HG03108 (cell line): ENCODE results near the gene INAFM2.

ENCODE experiments used
- ATAC-seq: cut with Tn5 transposase; IDR thresholded peaks from one replicate; pipeline ENCODE4 v1.9.1; 2021; ENCODE audit warnings: moderate library complexity; ENCODE audit not compliant: unreplicated experiment

The INAFM2 gene

GRCh38 chr15:40342416-40343320 is 19.2 kb downstream of the INAFM2 start:
- no peak for ATAC-seq

GRCh38 chr15:40343512-40343911 is 20.0 kb downstream of the INAFM2 start:
- ATAC-seq = no peak

GRCh38 chr15:40344217-40344616 is 20.7 kb downstream of the INAFM2 start:
- ATAC-seq = no peak

GRCh38 chr15:40344631-40345120 is 21.2 kb downstream of the INAFM2 start:
- ATAC-seq = no peak

GRCh38 chr15:40345225-40345866 is 21.9 kb downstream of the INAFM2 start:
- ATAC-seq = no peak

- no peak for ATAC-seq
Measured at GRCh38 chr15:40345867-40346578, 22.5 kb downstream of the INAFM2 start.

- no peak for ATAC-seq
Measured at GRCh38 chr15:40346579-40347558, 23.4 kb downstream of the INAFM2 start.

GRCh38 chr15:40347559-40348473 is 24.3 kb downstream of the INAFM2 start:
- ATAC-seq = no peak

- no peak for ATAC-seq
Measured at GRCh38 chr15:40348474-40348870, 25.0 kb downstream of the INAFM2 start.

- no peak for ATAC-seq
Measured at GRCh38 chr15:40349163-40349562, 25.7 kb downstream of the INAFM2 start.

GRCh38 chr15:40352281-40352901 is 28.9 kb downstream of the INAFM2 start:
- no peak for ATAC-seq

- no peak for ATAC-seq
Measured at GRCh38 chr15:40353697-40354096, 30.2 kb downstream of the INAFM2 start.

- ATAC-seq = no peak
Measured at GRCh38 chr15:40354408-40355171, 31.1 kb downstream of the INAFM2 start.

- no peak for ATAC-seq
Measured at GRCh38 chr15:40355976-40356585, 32.6 kb downstream of the INAFM2 start.

- no peak for ATAC-seq
Measured at GRCh38 chr15:40357246-40357645, 33.8 kb downstream of the INAFM2 start.

- ATAC-seq = peak; percentile 88
Measured at GRCh38 chr15:40357723-40358470, 34.4 kb downstream of the INAFM2 start, which contains the start of gene DISP2. TSS of gene DISP2 (plus strand) at chr15:40358219. CDS start at chr15:40358322, 103 bp downstream.
